GM10847 (cell line): ENCODE measurements around the gene ZNF280D.

Source experiments
- POLR2A ChIP-seq: IDR thresholded peaks from 2 replicates; pipeline ENCODE4 v1.6.1; 2011; ENCODE audit not compliant: insufficient read length; ENCODE audit errors: extremely low read depth

Gene ZNF280D

DNA sequence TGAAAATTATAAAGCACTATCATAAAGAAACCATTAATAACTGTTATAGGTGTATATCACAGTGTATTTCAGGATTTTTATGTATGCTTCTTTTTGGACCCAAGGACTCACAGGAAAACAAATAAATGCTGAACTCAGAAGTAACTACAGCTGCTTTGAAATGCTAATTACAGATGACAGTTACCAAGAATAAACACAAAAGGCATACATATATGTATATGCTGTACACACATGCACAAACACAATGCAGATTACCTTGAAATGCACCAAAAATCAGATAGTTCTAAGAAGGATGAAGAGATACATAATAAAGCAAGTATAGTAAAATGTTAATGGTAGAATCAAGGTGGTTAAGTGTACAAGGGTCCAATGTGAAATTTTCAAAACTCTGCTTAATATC is 52.2 kb downstream of the ZNF280D start:
- TF ChIP-seq POLR2A: no peak

GRCh38 chr15:56679225-56679624 is 54.1 kb downstream of the ZNF280D start:
- TF ChIP-seq POLR2A: no peak

DNA sequence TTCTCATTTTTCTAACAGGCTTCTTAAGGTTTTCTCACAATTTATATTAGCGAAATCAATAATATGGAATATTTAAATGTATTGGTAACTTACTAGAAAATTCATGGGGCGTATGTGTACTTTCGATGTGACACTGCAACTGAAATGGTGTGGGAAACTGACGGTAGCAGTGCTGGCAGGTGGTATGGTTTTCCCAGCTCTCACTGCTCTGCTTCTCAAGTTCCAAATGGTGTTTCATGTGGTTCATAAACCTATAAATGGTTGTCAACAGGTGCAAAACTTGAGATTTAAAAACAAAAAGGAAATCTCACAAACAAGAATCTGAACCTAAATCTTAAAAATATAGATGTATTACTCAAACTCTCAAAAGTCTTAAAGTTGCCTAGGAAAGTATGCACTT is 54.7 kb downstream of the ZNF280D start:
- no peak for TF ChIP-seq POLR2A

- no peak for TF ChIP-seq POLR2A
Observed at GRCh38 chr15:56677271-56677670, 56.0 kb downstream of the ZNF280D start.

GRCh38 chr15:56675930-56676329 is 57.4 kb downstream of the ZNF280D start:
- no peak for TF ChIP-seq POLR2A

GRCh38 chr15:56674857-56675256 is 58.5 kb downstream of the ZNF280D start:
- no peak for TF ChIP-seq POLR2A

DNA sequence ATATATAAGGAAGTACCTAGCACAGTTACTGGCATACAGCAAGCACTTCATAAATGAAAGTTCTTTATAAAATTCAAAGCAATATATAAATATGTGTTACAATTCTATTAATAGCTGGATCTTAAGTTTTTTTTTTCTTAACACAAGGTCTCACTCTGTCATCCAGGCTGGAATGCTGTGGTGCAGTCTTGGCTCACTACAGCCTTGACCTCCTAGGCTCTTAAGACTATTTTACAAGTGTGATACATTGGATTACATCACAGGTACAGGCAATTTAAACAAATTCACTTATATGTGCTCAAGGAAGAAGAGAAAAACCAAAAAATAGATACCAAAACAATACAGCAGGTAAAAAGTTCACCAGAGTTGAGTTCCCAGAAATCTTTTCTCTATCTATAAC is 60.6 kb downstream of the ZNF280D start:
- TF ChIP-seq POLR2A: no peak

GRCh38 chr15:56667517-56667916 is 65.8 kb downstream of the ZNF280D start:
- no peak for TF ChIP-seq POLR2A

- no peak for TF ChIP-seq POLR2A
Observed at GRCh38 chr15:56660943-56661342, 72.4 kb downstream of the ZNF280D start.

DNA sequence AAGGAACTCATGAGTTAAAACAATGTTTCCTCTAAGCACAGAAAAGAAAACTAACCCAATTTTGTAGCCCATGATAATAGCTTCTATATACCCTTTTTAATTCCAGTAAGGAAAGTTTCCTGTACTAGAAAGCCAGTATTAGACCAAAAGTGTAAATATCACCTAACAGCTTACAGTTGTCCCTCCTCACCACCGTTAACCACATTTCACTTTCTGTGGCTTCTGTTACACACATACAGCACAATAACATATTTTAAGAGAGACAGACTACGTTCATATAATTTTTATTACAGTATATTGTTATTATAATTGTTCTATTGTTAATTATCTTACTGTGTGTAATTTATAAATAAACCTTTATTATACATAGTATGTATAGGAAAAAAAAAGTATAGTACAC is 74.1 kb downstream of the ZNF280D start:
- no peak for TF ChIP-seq POLR2A

GRCh38 chr15:56654624-56655023 is 78.7 kb downstream of the ZNF280D start:
- TF ChIP-seq POLR2A: no peak

- no peak for TF ChIP-seq POLR2A
Observed at GRCh38 chr15:56654216-56654615, 79.1 kb downstream of the ZNF280D start.

GRCh38 chr15:56653787-56654186 is 79.5 kb downstream of the ZNF280D start:
- no peak for TF ChIP-seq POLR2A

DNA sequence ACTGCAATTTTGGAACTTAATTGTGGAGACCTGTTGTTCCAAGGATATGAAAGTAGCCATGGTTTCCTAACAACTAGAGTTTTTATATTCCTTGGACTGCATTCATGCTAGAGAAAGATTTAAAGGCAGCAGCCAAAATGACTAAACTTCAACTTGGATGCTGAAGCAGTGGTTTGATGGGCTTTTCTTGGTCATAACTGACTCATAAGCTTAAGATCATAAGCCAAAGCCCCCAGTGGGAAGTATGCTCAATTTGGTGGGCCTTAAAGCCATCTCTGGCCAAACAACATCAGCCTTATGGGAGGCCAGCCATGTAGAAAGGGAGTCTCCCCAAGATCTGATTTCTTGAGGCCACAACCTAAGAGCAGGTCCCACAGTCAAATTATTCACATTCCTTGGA is 80.2 kb downstream of the ZNF280D start:
- no peak for TF ChIP-seq POLR2A

DNA sequence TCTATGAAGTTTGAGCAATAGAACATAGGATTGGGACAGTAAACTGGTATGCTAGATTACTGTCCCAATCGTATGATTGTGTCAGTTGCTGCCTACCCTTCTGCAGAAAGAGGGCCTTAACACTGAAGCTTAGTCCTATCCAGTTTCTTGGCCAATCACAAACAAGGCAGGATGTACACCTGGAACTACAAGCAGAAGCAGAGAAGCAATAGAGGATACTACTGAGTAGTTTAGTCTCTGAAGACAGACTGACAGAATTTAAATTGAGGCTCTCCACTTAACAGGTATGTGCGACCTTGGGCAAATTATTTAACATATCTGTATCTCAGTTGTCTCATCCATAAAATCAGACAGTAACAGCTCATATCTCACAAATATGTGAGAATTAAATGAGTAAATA is 85.0 kb downstream of the ZNF280D start:
- TF ChIP-seq POLR2A: no peak

GRCh38 chr15:56640549-56640948 is 92.8 kb downstream of the ZNF280D start:
- TF ChIP-seq POLR2A: no peak

DNA sequence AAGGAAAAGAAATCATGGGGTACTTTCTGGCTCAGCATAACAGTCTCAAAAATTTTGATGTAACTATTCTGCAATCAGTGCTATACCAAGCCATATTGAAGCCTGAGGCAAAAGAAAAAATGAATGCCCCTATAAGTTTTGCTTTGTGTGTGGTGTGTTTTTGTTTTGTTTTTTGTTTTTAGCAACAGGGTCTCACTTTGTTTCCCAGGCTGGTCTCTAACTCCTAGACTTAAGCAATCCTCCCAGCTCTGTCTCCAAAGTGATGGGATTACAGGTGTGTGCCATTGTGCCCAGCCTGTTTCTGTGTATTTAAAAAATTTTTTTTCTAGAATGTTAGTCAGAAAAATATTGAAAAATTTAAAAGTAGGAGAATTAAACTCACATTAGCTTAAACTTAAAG is 93.2 kb downstream of the ZNF280D start:
- no peak for TF ChIP-seq POLR2A

GRCh38 chr15:56639631-56640030 is 93.7 kb downstream of the ZNF280D start:
- no peak for TF ChIP-seq POLR2A
